ENCODE data around the gene CRB2. TPM values are rescaled to one million over a fixed set of nuclear protein-coding genes. Genes with fewer than 3 reads are reported as not detected.

Gene CRB2
- total and polyA plus RNA-seq, 2 of the 4 experiments (the other 2 are of a cell fraction): not detected

DNA sequence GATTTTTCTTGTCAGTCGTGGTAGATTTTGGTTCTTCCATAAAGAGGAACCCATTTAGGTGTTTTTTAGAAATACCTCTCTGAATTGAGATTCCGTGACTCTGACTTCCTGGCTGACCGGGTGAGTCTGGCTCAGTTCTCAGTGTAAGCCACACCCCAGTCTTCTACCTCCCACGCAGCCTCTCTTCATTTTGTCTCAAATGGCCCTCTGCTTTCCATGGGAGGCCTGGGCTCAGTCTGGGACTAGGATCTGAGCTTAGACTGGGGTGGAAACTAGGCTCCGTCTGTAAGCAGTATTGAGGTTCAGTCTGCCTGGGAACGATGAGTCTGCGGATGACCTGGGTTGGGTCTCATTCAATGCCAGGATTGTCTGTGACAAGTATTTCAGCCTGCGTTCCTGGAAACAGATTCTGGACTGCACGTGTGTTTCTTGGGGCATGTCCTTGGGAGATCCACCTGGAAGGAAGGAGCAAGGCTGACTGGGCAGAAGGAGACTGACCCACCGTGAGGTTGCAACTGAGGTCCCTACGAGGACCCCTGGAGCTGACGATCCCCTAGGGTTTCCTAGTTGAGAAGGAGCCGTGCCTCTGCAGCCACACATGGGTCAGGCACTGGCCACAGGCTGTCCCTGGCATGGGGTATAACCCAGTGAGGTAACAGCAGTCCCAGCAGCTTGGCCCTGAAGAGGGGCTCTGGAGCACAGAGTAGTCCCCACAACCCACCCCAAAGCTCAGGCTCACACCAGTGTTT lies 12.4 kb upstream of the CRB2 start:
- Histone ChIP-seq H4K91ac (ENCODE audit: insufficient read depth, low read depth, low read length) (no peak overlapping the region), H3K9me1 (ENCODE audit: insufficient read depth, low read length) (peaks cover 4% of the 10 kb centered on the region), H4K20me1 (ENCODE audit: insufficient read depth, low read length) (peaks cover 3% of the 10 kb centered on the region; the same call in 1 of the 2 replicates), H2AFZ (replicated peaks; ENCODE audit: low read length, poor library complexity) (no peak overlapping the region), H3K79me1 (ENCODE audit: low read depth in 1 of 2, low read length in 2 of 2) (no peaks in the 10 kb centered on the region), H3K4ac (ENCODE audit: low read depth, low read length) (no peak overlapping the region), H3K56ac (ENCODE audit: extremely low read depth, insufficient read depth, low read length) (no peak overlapping the region), H4K8ac (ENCODE audit: low read depth in 2 of 2, low read length in 2 of 2) (no peak overlapping the region), H3K27me3 (ENCODE audit: control insufficient read depth, insufficient read depth, low read length) (peaks cover 13% of the 10 kb centered on the region), H2BK5ac (ENCODE audit: low read depth, low read length, poor library complexity, severe bottlenecking) (no peak overlapping the region), H2AK5ac (ENCODE audit: low read depth, low read length) (no peak overlapping the region), H3K23ac (ENCODE audit: low read depth, low read length) (no peak overlapping the region; the same call in 1 of the 2 replicates), H3K4me2 (ENCODE audit: low read depth, low read length) (no peak overlapping the region), H3K9me3 (ENCODE audit: control insufficient read depth, insufficient read depth, low read length) (no peaks in the 10 kb centered on the region), H2BK20ac (ENCODE audit: low read depth, low read length) (no peak overlapping the region), H4K5ac (ENCODE audit: low read depth, low read length) (no peak overlapping the region), H2AK9ac (replicated peaks; ENCODE audit: low read depth, low read length, poor library complexity) (no peak overlapping the region), H3K36me3 (ENCODE audit: control insufficient read depth, insufficient read depth, low read length) (no peaks in the 10 kb centered on the region), H2BK15ac (ENCODE audit: low read depth, low read length) (no peak overlapping the region), H2BK120ac (ENCODE audit: low read depth, low read length) (no peak overlapping the region), H3K27ac (ENCODE audit: insufficient read depth, low read length) (no peak overlapping the region), H3K4me3 (ENCODE audit: insufficient read depth, low read depth, low read length) (no peak overlapping the region), H3K14ac (replicated peaks; ENCODE audit: low read depth, low read length) (no peak overlapping the region), H3K4me1 (ENCODE audit: control insufficient read depth, insufficient read depth, low read length) (no peaks in the 10 kb centered on the region), H3K9ac (ENCODE audit: low read depth, low read length) (no peak overlapping the region), H3K18ac (ENCODE audit: low read depth, low read length) (no peak overlapping the region)
- WGBS, 2 experiments (ENCODE audit: extremely low coverage in 2 of 2, insufficient read length in 1 of 2): 67% methylated on average over 10 of the region's 13 CpGs; no CpG with 5 or more reads in 1 of the 2 experiments
- POLR2A ChIA-PET (ENCODE audit: unreplicated experiment): no interaction called here
- ATAC-seq (ENCODE audit: low read depth) (peak; percentile 15; the same call in 1 of the 2 replicates), DNase-seq (no peak)
- CTCF ChIA-PET: no interaction called here
- no TSS peak for BruUV-seq (replicated peaks)
- in situ Hi-C loops (cut with MboI; ENCODE audit: low sequenced_read_pairs) (loop anchor here (25.0 kb wide), 1 partner anchor 506 kb away; the partner anchor contains the start of gene PDCL), dilution Hi-C loops (cut with HindIII; ENCODE audit: low sequenced_read_pairs, unreplicated experiment) (no loop called here), intact Hi-C loops (cut with micrococcal nuclease) (loop anchor here (2.0 kb wide), 1 partner anchor 115 kb away; no protein-coding TSS in a partner anchor)
- no peak for TF ChIP-seq MXI1 (IDR thresholded peaks at IDR 0.05; ENCODE audit: borderline replicate concordance, low read depth, low read length)
- no peak for TF ChIP-seq RAD21 (IDR thresholded peaks at IDR 0.05; ENCODE audit: low read length)
- TF ChIP-seq CHD1 (IDR thresholded peaks at IDR 0.05; ENCODE audit: low read depth, low read length): no peak
- TF ChIP-seq RCOR1 (IDR thresholded peaks at IDR 0.05; ENCODE audit: insufficient replicate concordance, low read length): no peak
- no peak for TF ChIP-seq CEBPB (IDR thresholded peaks at IDR 0.05; ENCODE audit: low read depth, low read length)
- no peak for TF ChIP-seq MAFK (IDR thresholded peaks at IDR 0.05; ENCODE audit: low read depth, low read length)
- TF ChIP-seq, protein P1, sequence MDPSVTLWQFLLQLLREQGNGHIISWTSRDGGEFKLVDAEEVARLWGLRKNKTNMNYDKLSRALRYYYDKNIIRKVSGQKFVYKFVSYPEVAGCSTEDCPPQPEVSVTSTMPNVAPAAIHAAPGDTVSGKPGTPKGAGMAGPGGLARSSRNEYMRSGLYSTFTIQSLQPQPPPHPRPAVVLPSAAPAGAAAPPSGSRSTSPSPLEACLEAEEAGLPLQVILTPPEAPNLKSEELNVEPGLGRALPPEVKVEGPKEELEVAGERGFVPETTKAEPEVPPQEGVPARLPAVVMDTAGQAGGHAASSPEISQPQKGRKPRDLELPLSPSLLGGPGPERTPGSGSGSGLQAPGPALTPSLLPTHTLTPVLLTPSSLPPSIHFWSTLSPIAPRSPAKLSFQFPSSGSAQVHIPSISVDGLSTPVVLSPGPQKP (IDR thresholded peaks at IDR 0.05; ENCODE audit: borderline replicate concordance, low read depth, low read length): no peak
- TF ChIP-seq MAZ (IDR thresholded peaks at IDR 0.05; ENCODE audit: borderline replicate concordance, low read depth, low read length): no peak
- no peak for TF ChIP-seq SMC3 (IDR thresholded peaks at IDR 0.05; ENCODE audit: low read depth, low read length)
- no peak for TF ChIP-seq NFE2L2 (IDR thresholded peaks at IDR 0.05; ENCODE audit: low read depth, low read length)

All from IMR-90 (cell line).